HepG2 (cell line): Measurements from ENCODE around the gene HSD11B1L. TPM values are rescaled to one million over a fixed set of nuclear protein-coding genes. Genes with fewer than 3 reads are reported as not detected.

Source experiments
- ATAC-seq: fragments of 200-7000 bp; cut with Tn5 transposase; 3 replicates; pipeline ENCODE4 v1.9.1; 2020; ENCODE audit warnings: mild to moderate bottlenecking, moderate library complexity
- BruUV-seq: library from RNA; stranded (reverse); fragments of 400-500 nt; replicated peaks from 2 replicates; lab custom pipeline; 2021; lab: Mats Ljungman, UMichigan
- CTCF ChIA-PET: fragments of 300-600 bp; formaldehyde crosslinking; extraction: SDS; loops from one replicate; lab custom pipeline; 2021; ENCODE audit warnings: low total read pairs, inconsistent platforms, low intra/inter-chr PET ratio; lab: Yijun Ruan, JAX
- POLR2A ChIA-PET: fragments of 350-600 bp; sonication (Branson Sonifier 250); formaldehyde crosslinking; loops from one replicate; lab custom pipeline; 2020; ENCODE audit warnings: antibody characterized with exemption, inconsistent platforms; lab: Yijun Ruan, JAX
- DNase-seq: peaks from one replicate; pipeline ENCODE4 v3.0.0-alpha.2; 2015; ENCODE audit warnings: low spot score
- FAIRE-seq: peaks from 3 replicates; lab custom pipeline; 2011; peaks lifted over from hg19 to GRCh38; lab: Jason Lieb, UNC
- H2AFZ ChIP-seq: one replicate; pipeline ENCODE4 v1.6.1; 2011; ENCODE audit warnings: low read length, inconsistent platforms
- H3K27ac ChIP-seq: fragments of 300-600 bp; 3 replicates; pipeline ENCODE4 v1.8.0; 2011; ENCODE audit warnings: mixed run types, mild to moderate bottlenecking, mixed read lengths, low read length, inconsistent platforms; ENCODE audit not compliant: insufficient read depth; ENCODE audit errors: extremely low read length
- H3K27me3 ChIP-seq, 2 experiments: fragments of 200-600 bp in 1 of 2; 2 replicates in 1 of 2; 3 replicates in 1 of 2; pipeline versions ENCODE4 v1.6.0 to v1.8.0; 2011; ENCODE audit warnings: low read length in 2 of 2, mild to moderate bottlenecking in 2 of 2, moderate library complexity in 2 of 2, inconsistent platforms in 1 of 2; ENCODE audit not compliant: insufficient read depth in 2 of 2, control insufficient read depth in 1 of 2
- H3K36me3 ChIP-seq, 2 experiments: fragments of 200-600 bp in 1 of 2; replicated peaks in 1 of 2; 2 replicates in 1 of 2; 3 replicates in 1 of 2; pipeline versions ENCODE4 v1.5.1 to v1.8.0; 2011; ENCODE audit warnings: low read length in 2 of 2, inconsistent platforms in 1 of 2; ENCODE audit not compliant: insufficient read depth in 2 of 2, control insufficient read depth in 1 of 2
- H3K4me1 ChIP-seq: 2 replicates; pipeline ENCODE4 v1.5.1; 2012; ENCODE audit warnings: low read length, inconsistent platforms; ENCODE audit not compliant: insufficient read depth
- H3K4me2 ChIP-seq: 2 replicates; pipeline ENCODE4 v1.6.0; 2011; ENCODE audit warnings: low read depth, low read length, inconsistent platforms
- H3K4me3 ChIP-seq, 3 experiments: fragments of 200-600 bp in 1 of 3; sonication (generic), shearing (Covaris generic) in 1 of 3; replicated peaks in 1 of 3; 2 replicates each; pipeline ENCODE4 v1.5.1; 2011 to 2016; ENCODE audit warnings: low read length in 3 of 3, inconsistent platforms in 2 of 3, low read depth in 2 of 3, mild to moderate bottlenecking in 2 of 3, control low read depth in 1 of 3, mixed read lengths in 1 of 3; ENCODE audit not compliant: insufficient read depth in 1 of 3
- H3K79me2 ChIP-seq: one replicate; pipeline ENCODE4 v1.6.1; 2011; ENCODE audit warnings: low read length, inconsistent platforms; ENCODE audit not compliant: insufficient read depth
- H3K9ac ChIP-seq: 2 replicates; pipeline ENCODE4 v1.6.0; 2011; ENCODE audit warnings: mild to moderate bottlenecking, low read depth, low read length, inconsistent platforms; ENCODE audit not compliant: insufficient read depth
- H3K9me3 ChIP-seq: 2 replicates; pipeline ENCODE4 v1.5.1; 2012; ENCODE audit warnings: mild to moderate bottlenecking, low read length
- H4K20me1 ChIP-seq: 2 replicates; pipeline ENCODE4 v1.6.0; 2011; ENCODE audit warnings: inconsistent platforms, mild to moderate bottlenecking, low read length, moderate library complexity; ENCODE audit not compliant: insufficient read depth
- ARNTL ChIP-seq: sonication (generic); formaldehyde crosslinking; IDR thresholded peaks from 2 replicates; pipeline ENCODE4 v1.4.0; 2020; ENCODE audit warnings: mild to moderate bottlenecking, missing genetic modification reagents
- HMG20B ChIP-seq: conservative IDR thresholded peaks from 2 replicates; pipeline ENCODE4 v1.6.1; 2016; ENCODE audit warnings: missing genetic modification reagents, missing compliant biosample characterization
- HNF4A ChIP-seq: sonication (generic); formaldehyde crosslinking; IDR thresholded peaks from 2 replicates; pipeline ENCODE4 v1.4.0; 2020; ENCODE audit warnings: missing genetic modification reagents
- TAF1 ChIP-seq: sonication (generic); formaldehyde crosslinking; IDR thresholded peaks from 2 replicates; pipeline ENCODE4 v1.4.0; 2020; ENCODE audit warnings: missing genetic modification reagents
- ZNF235 ChIP-seq: sonication (generic); formaldehyde crosslinking; IDR thresholded peaks from 2 replicates; pipeline ENCODE4 v1.8.1; 2023; ENCODE audit warnings: mild to moderate bottlenecking, missing genetic modification reagents, borderline replicate concordance
- ZNF382 ChIP-seq: sonication (generic); formaldehyde crosslinking; IDR thresholded peaks from 2 replicates; pipeline ENCODE4 v1.5.0; 2020; ENCODE audit warnings: missing genetic modification reagents, mild to moderate bottlenecking, borderline replicate concordance
- ZNF441 ChIP-seq: sonication (generic); formaldehyde crosslinking; IDR thresholded peaks from 2 replicates; pipeline ENCODE4 v1.7.0; 2021; ENCODE audit warnings: missing genetic modification reagents, borderline replicate concordance
- WGBS: methylation state at CpG from one replicate; pipeline ENCODE4 v1.1.6; 2017; ENCODE audit warnings: low lambda C conversion rate; 5-methylcytosine and 5-hydroxymethylcytosine counted together
- in situ Hi-C: cut with HindIII; loops from 2 replicates; pipeline ENCODE4 v1.10.0; 2017; ENCODE audit warnings: low pct_unique_long_range_greater_than_20kb; ENCODE audit not compliant: extremely low pct_ligation_motif_present
- intact Hi-C: fragments of 100-400 bp; cut with micrococcal nuclease; formaldehyde crosslinking; loops from one replicate; pipeline ENCODE4 v1.10.0; 2022; ENCODE audit not compliant: unreplicated experiment
- polyA plus RNA-seq, 8 experiments: library from polyadenylated mRNA; depleted of rRNA in 3 of 8; stranded (reverse) in 7 of 8; unstranded in 1 of 8; fragments of >200 nt; fragmentation: Illumina TruSeq in 4 of 8; extraction: Trizol in 4 of 8; gene quantifications; 2 replicates each; pipeline versions ENCODE4 v1.2.1 to v1.2.3, GENCODE V29; 2011 to 2016; ENCODE audit warnings: low read depth in 4 of 8, missing spikeins in 1 of 8, mixed read lengths in 1 of 8; ENCODE audit not compliant: insufficient read depth in 1 of 8
- total RNA-seq, 5 experiments: library from RNA; depleted of rRNA; stranded (reverse); fragments of >200 nt; fragmentation: Illumina TruSeq; extraction: Trizol; gene quantifications; 2 replicates each; pipeline ENCODE4 v1.2.3, GENCODE V29; 2016; ENCODE audit warnings: low read depth in 1 of 5
- TF ChIP-seq, protein P1 (sequence below): sonication (generic); formaldehyde crosslinking; IDR thresholded peaks from 2 replicates; pipeline ENCODE4 v1.8.1; 2023; ENCODE audit warnings: mild to moderate bottlenecking, moderate library complexity, missing genetic modification reagents
- TF ChIP-seq, protein P2 (sequence below): IDR thresholded peaks from 2 replicates; pipeline ENCODE4 v1.6.1; 2016

Gene HSD11B1L
- total and polyA plus RNA-seq, 2 of the 13 experiments (the other 11 are each of a cell fraction or from before 2014, with no cell fraction given): 2.8 to 3.9 TPM

DNA sequence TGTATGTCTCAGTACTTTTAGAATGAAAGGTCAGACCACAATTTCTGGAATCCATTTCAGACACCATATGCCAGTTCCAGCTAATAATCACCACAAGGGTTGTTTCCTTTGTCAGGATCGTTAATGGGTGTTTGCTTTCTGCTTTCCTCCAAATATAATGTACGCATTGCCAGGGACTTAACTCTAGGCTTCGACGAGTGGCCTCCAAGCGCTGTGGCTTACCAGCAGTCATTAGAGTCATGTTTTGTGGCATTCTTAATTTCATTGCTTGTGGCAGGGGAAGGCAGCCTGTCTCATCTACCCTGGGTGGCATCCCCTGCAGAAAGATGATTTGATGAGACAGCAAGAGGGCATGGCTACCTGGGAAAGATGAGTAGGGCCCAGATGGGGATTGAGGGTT lies 35.4 kb upstream of the HSD11B1L start:
- CTCF ChIA-PET: no interaction called here
- H4K20me1 ChIP-seq: peaks cover 38% of the 10 kb centered on the region
- H3K79me2 ChIP-seq: peaks cover 53% of the 10 kb centered on the region
- 93% methylated on average over 5 of the region's 5 CpGs for WGBS
- H3K4me2 ChIP-seq: no peak overlapping the region
- BruUV-seq: no TSS peak
- H2AFZ ChIP-seq: no peak overlapping the region
- peaks cover 44 to 86% of the 10 kb centered on the region in 2 experiments for H3K36me3 ChIP-seq
- no peak overlapping the region for H3K9ac ChIP-seq
- intact Hi-C loops: no loop called here
- H3K9me3 ChIP-seq: no peaks in the 10 kb centered on the region
- TF ChIP-seq HMG20B: no peak
- TF ChIP-seq ARNTL (CRISPR knock-in tag): no peak
- no peak for TF ChIP-seq ZNF441
- no peak for TF ChIP-seq HNF4A (CRISPR knock-in tag)
- no peak for TF ChIP-seq ZNF235
- TF ChIP-seq ZNF382 (CRISPR knock-in tag): no peak
- TF ChIP-seq TAF1 (CRISPR knock-in tag): no peak
- TF ChIP-seq, protein P1, sequence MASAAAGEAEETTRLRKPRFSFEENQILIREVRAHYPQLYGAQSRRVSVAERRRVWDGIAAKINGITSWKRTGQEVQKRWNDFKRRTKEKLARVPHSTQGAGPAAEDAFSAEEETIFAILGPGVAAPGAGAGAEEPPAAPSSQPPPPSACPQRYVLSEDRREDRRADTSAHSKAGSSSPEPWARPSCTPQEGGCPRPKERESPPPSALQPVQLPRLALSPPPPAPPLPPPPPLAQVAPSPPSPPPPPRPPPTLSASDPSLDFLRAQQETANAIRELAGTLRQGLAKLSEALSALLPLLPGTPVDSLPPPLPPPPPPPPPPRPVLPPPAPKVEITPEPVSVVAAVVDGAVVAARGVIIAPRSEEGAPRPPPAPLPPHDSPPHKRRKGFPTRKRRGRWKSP (CRISPR knock-in tag): no peak
- TF ChIP-seq, protein P2, sequence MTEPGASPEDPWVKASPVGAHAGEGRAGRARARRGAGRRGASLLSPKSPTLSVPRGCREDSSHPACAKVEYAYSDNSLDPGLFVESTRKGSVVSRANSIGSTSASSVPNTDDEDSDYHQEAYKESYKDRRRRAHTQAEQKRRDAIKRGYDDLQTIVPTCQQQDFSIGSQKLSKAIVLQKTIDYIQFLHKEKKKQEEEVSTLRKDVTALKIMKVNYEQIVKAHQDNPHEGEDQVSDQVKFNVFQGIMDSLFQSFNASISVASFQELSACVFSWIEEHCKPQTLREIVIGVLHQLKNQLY (CRISPR knock-in tag): no peak
- TF ChIP-seq, all 625 proteins: peak for 0
- Histone ChIP-seq H3K27ac (no peak overlapping the region), H3K4me3 (no peak overlapping the region), H3K27me3 (no peaks in the 10 kb centered on the region), H3K4me1 (peaks cover 23% of the 10 kb centered on the region)
- FAIRE-seq (no peak), DNase-seq (no peak), ATAC-seq (no peak)
- in situ Hi-C loops: no loop called here
- POLR2A ChIA-PET: no interaction called here
